ENCODE measurements around the gene SNTB2. TPM values are rescaled to one million over a fixed set of nuclear protein-coding genes. Genes with fewer than 3 reads are reported as not detected.

The SNTB2 gene
- total and polyA plus RNA-seq, 2 of the 8 experiments (the other 6 are each of a cell fraction or from before 2014, with no cell fraction given): 6.0 to 16.1 TPM

DNA sequence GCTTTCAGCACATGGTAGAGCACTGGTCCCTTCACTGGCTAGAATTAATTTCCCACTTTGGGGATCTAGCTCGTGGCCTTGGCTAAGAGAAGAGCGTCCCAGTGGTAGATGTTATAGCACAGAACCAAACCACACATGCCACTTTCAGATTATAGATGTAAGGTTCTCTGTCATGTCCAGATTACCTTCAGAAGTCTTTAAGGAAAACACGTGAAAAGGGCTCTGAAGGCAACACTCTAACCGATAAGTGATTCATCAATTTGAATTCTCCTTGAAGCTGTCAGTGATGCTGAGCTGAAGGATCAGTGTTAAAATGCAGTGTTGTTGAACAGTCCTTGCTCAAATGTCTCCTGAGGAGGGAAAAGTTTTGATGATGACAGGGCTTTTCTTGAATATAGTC lies 80.7 kb downstream of the SNTB2 start (continued):
- TF ChIP-seq CHD7 (IDR thresholded peaks at IDR 0.05; ENCODE audit: insufficient replicate concordance, low read length) (no peak), RNF2 (IDR thresholded peaks at IDR 0.05; ENCODE audit: borderline replicate concordance, low read depth, low read length, missing control alignments, poor library complexity, severe bottlenecking) (no peak), HDAC2 (IDR thresholded peaks at IDR 0.05; ENCODE audit: borderline replicate concordance in 1 of 2, low read depth in 2 of 2, low read length in 2 of 2) (no peak), GTF2F1 (IDR thresholded peaks at IDR 0.05; ENCODE audit: borderline replicate concordance, low read depth, low read length) (no peak), BACH1 (IDR thresholded peaks at IDR 0.05; ENCODE audit: low read length) (no peak), CBX8 (IDR thresholded peaks at IDR 0.05; ENCODE audit: borderline replicate concordance, low read depth, low read length) (no peak), E2F6 (IDR thresholded peaks at IDR 0.05) (no peak), SIX5 (IDR thresholded peaks at IDR 0.05; ENCODE audit: low read depth, low read length) (no peak)
